SK-N-SH (cell line): ENCODE data around the gene VANGL2.

Experiments used
- FOXJ3 ChIP-seq: sonication (generic); formaldehyde crosslinking; IDR thresholded peaks from 2 replicates; pipeline ENCODE4 v1.5.1; 2020; ENCODE audit warnings: mild to moderate bottlenecking, missing genetic modification reagents
- RXRA ChIP-seq: IDR thresholded peaks from 2 replicates; pipeline ENCODE4 v1.4.0; 2012; ENCODE audit warnings: low read depth, mild to moderate bottlenecking, borderline replicate concordance
- TCF12 ChIP-seq: IDR thresholded peaks from 2 replicates; pipeline ENCODE4 v1.4.0; 2012
- TF ChIP-seq, protein P1 (sequence below): fragments of 200-600 bp; sonication (generic); IDR thresholded peaks from 2 replicates; pipeline ENCODE4 v1.6.1; 2017; ENCODE audit warnings: antibody characterized with exemption, mild to moderate bottlenecking, moderate library complexity

DNA sequence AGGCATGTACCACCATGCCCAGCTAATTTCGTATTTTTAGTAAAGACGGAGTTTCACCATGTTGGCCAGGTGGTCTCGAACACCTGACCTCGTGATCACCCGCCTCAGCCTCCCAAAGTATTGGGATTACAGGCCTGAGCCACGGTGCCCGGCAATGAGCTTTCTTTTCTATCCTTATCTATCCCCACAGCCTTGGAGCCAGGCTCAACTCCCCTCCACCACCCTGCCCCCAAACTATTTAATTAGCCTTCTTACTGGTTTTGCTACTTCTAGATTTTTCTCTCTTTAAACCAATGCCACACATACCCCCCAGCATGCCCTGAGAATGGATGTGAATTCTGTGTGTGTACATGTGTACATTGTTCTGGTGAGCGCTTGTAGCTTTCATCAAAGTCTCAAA, 5.7 kb upstream of the VANGL2 start:
- TF ChIP-seq FOXJ3 (no peak), RXRA (no peak), TCF12 (no peak)
- TF ChIP-seq, protein P1, sequence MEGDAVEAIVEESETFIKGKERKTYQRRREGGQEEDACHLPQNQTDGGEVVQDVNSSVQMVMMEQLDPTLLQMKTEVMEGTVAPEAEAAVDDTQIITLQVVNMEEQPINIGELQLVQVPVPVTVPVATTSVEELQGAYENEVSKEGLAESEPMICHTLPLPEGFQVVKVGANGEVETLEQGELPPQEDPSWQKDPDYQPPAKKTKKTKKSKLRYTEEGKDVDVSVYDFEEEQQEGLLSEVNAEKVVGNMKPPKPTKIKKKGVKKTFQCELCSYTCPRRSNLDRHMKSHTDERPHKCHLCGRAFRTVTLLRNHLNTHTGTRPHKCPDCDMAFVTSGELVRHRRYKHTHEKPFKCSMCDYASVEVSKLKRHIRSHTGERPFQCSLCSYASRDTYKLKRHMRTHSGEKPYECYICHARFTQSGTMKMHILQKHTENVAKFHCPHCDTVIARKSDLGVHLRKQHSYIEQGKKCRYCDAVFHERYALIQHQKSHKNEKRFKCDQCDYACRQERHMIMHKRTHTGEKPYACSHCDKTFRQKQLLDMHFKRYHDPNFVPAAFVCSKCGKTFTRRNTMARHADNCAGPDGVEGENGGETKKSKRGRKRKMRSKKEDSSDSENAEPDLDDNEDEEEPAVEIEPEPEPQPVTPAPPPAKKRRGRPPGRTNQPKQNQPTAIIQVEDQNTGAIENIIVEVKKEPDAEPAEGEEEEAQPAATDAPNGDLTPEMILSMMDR = no peak
